ENCODE results near the gene MIEN1. TPM values are rescaled to one million over a fixed set of nuclear protein-coding genes. Genes with fewer than 3 reads are reported as not detected.
"Not testable (repeated sequence)": the region's sequence is repeated elsewhere in the genome, so short reads cannot be mapped to it uniquely, and the experiment has no call there.

The MIEN1 gene
- total RNA-seq, 1 donor = 33.1 TPM

GRCh38 chr17:39750131-39751015 lies 20.0 kb upstream of the MIEN1 start:
- no peak overlapping the region for H3K4me3 ChIP-seq (ENCODE audit: low read depth, low read length)
- no peak for DNase-seq (ENCODE audit: low read depth)
- no peak for TF ChIP-seq CTCF (IDR thresholded peaks at IDR 0.05; ENCODE audit: insufficient read depth, low read length)

GRCh38 chr17:39748444-39749034 lies 18.2 kb upstream of the MIEN1 start:
- not testable (repeated sequence) for H3K4me3 ChIP-seq (ENCODE audit: low read depth, low read length); DNase-seq (ENCODE audit: low read depth)

GRCh38 chr17:39747745-39748144 lies 17.4 kb upstream of the MIEN1 start:
- DNase-seq (ENCODE audit: low read depth) = no peak
- TF ChIP-seq CTCF (IDR thresholded peaks at IDR 0.05; ENCODE audit: insufficient read depth, low read length) = no peak
- H3K4me3 ChIP-seq (ENCODE audit: low read depth, low read length) = no peak overlapping the region

- TF ChIP-seq CTCF (IDR thresholded peaks at IDR 0.05; ENCODE audit: insufficient read depth, low read length) = no peak
- no peak overlapping the region for H3K4me3 ChIP-seq (ENCODE audit: low read depth, low read length)
- DNase-seq (ENCODE audit: low read depth) = no peak
Measured at GRCh38 chr17:39746145-39746461, 15.8 kb upstream of the MIEN1 start.

- H3K4me3 ChIP-seq (ENCODE audit: low read depth, low read length) = no peak overlapping the region
- no peak for TF ChIP-seq CTCF (IDR thresholded peaks at IDR 0.05; ENCODE audit: insufficient read depth, low read length)
- DNase-seq (ENCODE audit: low read depth) = no peak
Measured at GRCh38 chr17:39745335-39746144, 15.2 kb upstream of the MIEN1 start.

GRCh38 chr17:39744836-39745215 lies 14.5 kb upstream of the MIEN1 start:
- no peak for TF ChIP-seq CTCF (IDR thresholded peaks at IDR 0.05; ENCODE audit: insufficient read depth, low read length)
- no peak for DNase-seq (ENCODE audit: low read depth)
- no peak overlapping the region for H3K4me3 ChIP-seq (ENCODE audit: low read depth, low read length)

Measured in fibroblast of the aortic adventitia (primary cell).